Stimulated activated CD4-positive, alpha-beta T cell treated with anti-CD3 and anti-CD28 coated beads, Interleukin-12 subunit alpha, Interleukin-12 subunit beta, amount 100 ng/mL, for 24 hours (primary cell): Measurements from ENCODE around the gene ZCCHC14.
"Not testable (repeated sequence)": the region's sequence is repeated elsewhere in the genome, so short reads cannot be mapped to it uniquely, and the experiment has no call there.

ENCODE experiments used
- DNase-seq, 2 experiments: peaks; one replicate each; pipeline ENCODE4 v3.0.0-alpha.2; 2020; ENCODE audit warnings: low read depth in 2 of 2

ZCCHC14 gene

DNA sequence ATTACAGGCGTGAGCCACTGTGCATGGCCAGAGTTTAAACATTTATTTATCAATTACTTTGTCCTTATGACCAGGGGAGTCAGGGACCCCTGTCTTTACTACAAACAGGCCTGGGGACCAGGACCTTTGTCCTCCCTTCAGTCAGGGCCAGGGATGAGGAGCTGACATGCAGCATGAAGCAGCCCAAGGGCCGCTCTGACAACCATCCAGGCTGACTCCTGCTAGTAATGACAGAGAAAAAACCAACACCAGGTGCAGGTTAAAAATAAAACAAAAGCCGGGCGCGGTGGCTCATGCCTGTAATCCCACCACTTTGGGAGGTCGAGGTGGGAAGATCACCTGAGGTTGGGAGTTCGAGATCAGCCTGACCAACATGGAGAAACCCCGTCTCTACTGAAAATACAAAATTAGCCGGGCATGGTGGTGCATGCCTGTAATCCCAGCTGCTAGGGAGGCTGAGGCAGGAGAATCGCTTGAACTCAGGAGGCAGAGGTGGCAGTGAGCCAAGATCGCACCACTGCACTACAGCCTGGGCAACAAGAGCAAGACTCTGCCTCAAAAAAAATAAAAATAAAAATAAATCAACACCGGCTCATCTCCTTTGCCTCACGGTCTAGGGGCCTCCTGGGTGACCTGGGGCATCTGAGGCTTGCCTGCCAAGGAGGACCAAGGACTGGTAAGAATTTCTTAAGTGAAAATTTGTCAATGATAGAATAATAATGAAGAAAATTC lies 129.8 kb downstream of the ZCCHC14 start:
- DNase-seq = not testable (repeated sequence)

DNA sequence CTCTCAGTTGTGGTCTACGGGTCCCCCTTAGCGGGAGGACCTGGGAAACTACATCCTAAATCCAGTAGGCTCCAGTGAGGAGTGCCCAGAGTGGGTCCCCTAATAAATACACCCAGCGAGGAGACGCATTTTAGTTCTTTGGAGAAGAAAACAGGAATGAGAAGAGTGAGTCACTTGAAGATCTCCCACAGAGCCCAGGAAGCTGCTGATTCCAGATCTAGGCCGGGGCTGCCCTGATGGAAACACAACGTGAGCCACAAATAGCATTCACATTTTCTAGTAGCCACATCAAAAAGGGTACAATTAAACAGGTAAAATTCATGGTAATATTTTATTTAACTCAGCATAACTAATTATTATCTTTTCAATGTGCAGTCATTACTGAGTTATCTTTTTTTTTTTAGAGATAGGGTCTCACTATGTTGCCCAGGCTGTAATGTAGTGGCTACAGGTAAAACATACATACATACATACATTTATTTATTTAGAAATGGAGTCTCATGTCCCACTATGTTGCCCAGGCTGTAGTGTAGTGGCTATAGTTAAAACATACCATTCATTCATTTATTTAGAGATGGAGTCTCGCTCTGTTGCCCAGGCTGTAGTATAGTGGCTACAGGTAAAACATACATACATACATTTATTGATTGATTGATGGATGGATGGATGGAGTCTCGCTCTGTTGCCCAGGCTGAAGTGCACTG lies 130.8 kb downstream of the ZCCHC14 start:
- DNase-seq = no peak

DNA sequence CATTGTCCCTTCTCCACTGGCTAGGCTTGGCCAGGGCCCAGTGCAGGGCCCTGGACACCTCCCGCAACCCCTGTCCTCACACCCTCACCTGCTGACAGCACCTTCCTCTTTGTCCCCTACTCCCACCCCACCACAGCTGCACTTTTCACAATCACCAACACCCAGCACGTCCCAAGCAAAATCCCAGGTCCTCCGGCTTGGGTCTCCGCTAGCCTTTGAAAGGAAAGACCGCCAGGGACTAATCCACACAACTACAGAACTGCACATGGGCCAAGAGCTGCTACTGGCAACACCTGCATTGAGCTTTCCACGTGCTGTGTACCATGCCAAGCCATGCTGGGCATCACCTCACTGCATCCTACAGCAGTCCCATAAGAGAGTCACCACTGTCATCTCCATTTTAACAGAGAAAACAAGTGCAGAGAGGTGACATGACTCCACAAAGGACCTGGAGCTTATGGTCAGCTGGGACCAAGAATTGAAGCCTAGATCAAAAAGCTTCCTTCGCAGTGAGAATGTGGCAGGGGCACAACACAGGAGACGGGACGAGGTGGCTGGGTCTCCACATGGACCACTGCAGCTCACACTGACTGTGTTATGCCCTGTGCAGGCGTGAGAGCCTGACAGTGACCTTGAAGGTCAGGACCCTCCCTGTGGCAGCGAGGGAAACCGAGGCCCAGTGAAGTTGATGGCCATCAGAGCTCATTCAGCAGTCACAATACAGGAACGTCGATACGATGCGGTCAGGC lies 131.8 kb downstream of the ZCCHC14 start:
- DNase-seq = no peak

DNA sequence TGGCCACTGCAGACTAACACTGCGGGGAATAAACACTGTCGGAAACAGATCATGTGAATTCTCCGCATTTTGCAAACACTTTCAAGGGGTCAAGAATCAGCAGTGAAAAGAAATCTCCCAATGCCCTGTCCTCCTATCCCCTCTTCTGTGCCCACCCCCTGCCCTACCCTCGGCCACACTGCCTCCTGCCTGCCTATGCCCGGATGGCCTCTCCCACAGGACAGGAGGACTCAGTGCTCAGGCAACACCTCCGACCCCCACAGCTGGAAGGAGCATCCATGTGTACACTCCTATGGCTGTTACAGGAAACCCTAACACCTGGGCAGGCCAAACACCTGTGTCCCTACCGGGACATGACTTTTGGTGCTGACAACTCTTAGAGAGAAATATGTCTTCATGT lies 133.7 kb downstream of the ZCCHC14 start:
- DNase-seq = no peak

DNA sequence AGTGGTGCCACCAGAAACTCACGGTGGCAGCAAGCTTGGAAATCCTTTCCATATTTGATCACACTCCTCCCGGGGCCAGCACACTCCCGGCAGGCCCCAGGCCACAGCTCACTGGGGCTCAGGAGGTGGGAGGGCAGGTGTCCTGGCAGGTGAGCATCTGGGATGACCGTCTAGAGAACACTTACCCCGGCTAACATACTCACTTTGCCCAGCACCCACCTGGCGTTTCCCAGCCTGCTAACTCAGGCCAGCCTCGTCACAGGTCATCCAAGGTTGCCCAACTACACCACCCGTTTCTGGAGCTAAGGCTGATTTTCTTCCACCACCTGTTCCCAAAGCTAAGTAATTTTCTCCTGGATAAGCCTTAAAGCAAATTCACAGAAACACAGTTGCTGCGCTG lies 134.1 kb downstream of the ZCCHC14 start:
- DNase-seq = no peak

DNA sequence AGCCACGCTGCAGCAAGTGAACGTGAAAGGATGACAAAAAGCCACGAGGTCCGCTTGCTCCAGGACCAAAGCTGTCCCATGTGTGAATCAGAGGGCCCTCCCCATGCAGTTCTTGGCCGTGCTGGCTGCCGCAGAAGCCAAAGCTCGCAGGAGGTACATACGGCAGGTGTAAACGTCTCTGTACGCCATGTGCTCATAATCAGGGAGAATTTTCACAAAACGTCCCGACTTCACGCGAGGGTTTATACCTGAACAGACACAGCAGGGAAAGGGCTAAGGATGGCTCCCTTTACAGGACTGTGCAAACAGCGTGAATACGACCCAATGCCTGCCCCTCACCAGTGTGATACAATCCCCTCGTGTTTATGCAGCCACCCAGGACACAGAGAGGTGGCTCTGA lies 134.6 kb downstream of the ZCCHC14 start:
- no peak for DNase-seq

DNA sequence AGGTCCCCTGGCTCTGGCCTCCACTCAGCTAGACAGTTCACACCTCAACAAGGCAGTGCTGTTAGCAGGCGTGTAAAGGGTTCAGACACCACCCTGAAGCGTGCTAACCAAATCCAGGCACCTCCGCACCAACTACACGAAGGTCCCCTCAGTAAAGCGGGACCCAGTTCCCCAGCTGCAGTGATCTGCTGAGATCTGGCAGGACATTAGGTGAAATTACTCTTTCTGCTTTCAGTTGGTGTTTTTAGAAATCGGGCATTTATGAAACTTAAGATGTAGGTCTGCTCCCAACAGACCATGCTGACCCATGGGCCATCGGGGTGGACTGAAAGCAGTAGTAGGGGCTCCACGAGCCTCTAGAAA lies 136.4 kb downstream of the ZCCHC14 start:
- no peak for DNase-seq
